Caco-2 (cell line): Measurements from ENCODE around the gene ANKRD63. TPM values are rescaled to one million over a fixed set of nuclear protein-coding genes. Genes with fewer than 3 reads are reported as not detected.

Source experiments
- BruUV-seq: library from RNA; stranded (reverse); fragments of 400-500 nt; replicated peaks from 2 replicates; lab custom pipeline; 2021; lab: Mats Ljungman, UMichigan
- CTCF ChIA-PET: fragments of 300-600 bp; sonication (Branson Sonifier 250); formaldehyde crosslinking; loops from one replicate; lab custom pipeline; 2022; ENCODE audit warnings: antibody characterized with exemption; lab: Charles Lee
- POLR2A ChIA-PET: fragments of 300-600 bp; sonication (Branson Sonifier 250); formaldehyde crosslinking; loops from one replicate; lab custom pipeline; 2022; ENCODE audit warnings: antibody characterized with exemption; lab: Charles Lee
- DNase-seq, 2 experiments: peaks; one replicate each; pipeline versions ENCODE4 v3.0.0 to v3.0.0-alpha.2; 2020 to 2022
- H3K27me3 ChIP-seq: replicated peaks from 2 replicates; pipeline ENCODE4 v1.6.0; 2011; ENCODE audit warnings: low read length; ENCODE audit not compliant: control insufficient read depth, insufficient read depth
- H3K36me3 ChIP-seq: 2 replicates; pipeline ENCODE4 v1.5.1; 2011; ENCODE audit warnings: low read length; ENCODE audit not compliant: control insufficient read depth, insufficient read depth
- H3K4me1 ChIP-seq: fragments of 250-450 bp; sonication (Bioruptor Pico); 2 replicates; pipeline ENCODE4 v1.5.1; 2020; ENCODE audit warnings: mild to moderate bottlenecking
- H3K4me3 ChIP-seq: 2 replicates; pipeline ENCODE4 v1.5.1; 2011; ENCODE audit warnings: low read depth, mild to moderate bottlenecking, control low read depth, low read length
- H3K9me3 ChIP-seq: fragments of 250-450 bp; sonication (Bioruptor Pico); 2 replicates; pipeline ENCODE4 v1.5.1; 2020; ENCODE audit warnings: mild to moderate bottlenecking, moderate library complexity
- H3K27ac Mint-ChIP-seq: one replicate; pipeline ENCODE4 v1.8.0; 2022; ENCODE audit warnings: mixed read lengths; ENCODE audit not compliant: unreplicated experiment
- H3K27me3 Mint-ChIP-seq: one replicate; pipeline ENCODE4 v1.8.0; 2022; ENCODE audit warnings: mixed read lengths; ENCODE audit not compliant: insufficient read depth, unreplicated experiment
- H3K36me3 Mint-ChIP-seq: one replicate; pipeline ENCODE4 v1.8.0; 2022; ENCODE audit warnings: mild to moderate bottlenecking, mixed read lengths; ENCODE audit not compliant: insufficient read depth, unreplicated experiment
- H3K4me1 Mint-ChIP-seq: one replicate; pipeline ENCODE4 v1.8.0; 2022; ENCODE audit warnings: low read depth, mixed read lengths; ENCODE audit not compliant: unreplicated experiment
- H3K4me3 Mint-ChIP-seq: one replicate; pipeline ENCODE4 v1.8.0; 2022; ENCODE audit warnings: mild to moderate bottlenecking, moderate library complexity, mixed read lengths; ENCODE audit not compliant: unreplicated experiment
- H3K9me3 Mint-ChIP-seq: one replicate; pipeline ENCODE4 v1.8.0; 2022; ENCODE audit warnings: mixed read lengths; ENCODE audit not compliant: unreplicated experiment
- intact Hi-C: fragments of 100-400 bp; cut with micrococcal nuclease; formaldehyde crosslinking; loops from one replicate; pipeline ENCODE4 v1.10.0; 2022; ENCODE audit not compliant: unreplicated experiment
- total RNA-seq: library from RNA; stranded (reverse); gene quantifications from 2 replicates; pipeline ENCODE4 v1.2.3, GENCODE V29; 2022
- TF ChIP-seq, protein P1 (sequence below), 2 experiments: fragments of 200-600 bp in 1 of 2; IDR thresholded peaks; 1 replicate in 1 of 2; 2 replicates in 1 of 2; pipeline versions ENCODE4 v1.5.1 to v1.8.0; 2011 to 2022; ENCODE audit warnings: antibody characterized with exemption in 1 of 2, control low read depth in 1 of 2, inconsistent platforms in 1 of 2, low read depth in 1 of 2, low read length in 1 of 2, mild to moderate bottlenecking in 1 of 2, moderate library complexity in 1 of 2; ENCODE audit not compliant: insufficient read depth in 1 of 2, severe bottlenecking in 1 of 2, unreplicated experiment in 1 of 2

Gene ANKRD63
- total RNA-seq, 1 experiment from 2014 or later, result 0.79 TPM

DNA sequence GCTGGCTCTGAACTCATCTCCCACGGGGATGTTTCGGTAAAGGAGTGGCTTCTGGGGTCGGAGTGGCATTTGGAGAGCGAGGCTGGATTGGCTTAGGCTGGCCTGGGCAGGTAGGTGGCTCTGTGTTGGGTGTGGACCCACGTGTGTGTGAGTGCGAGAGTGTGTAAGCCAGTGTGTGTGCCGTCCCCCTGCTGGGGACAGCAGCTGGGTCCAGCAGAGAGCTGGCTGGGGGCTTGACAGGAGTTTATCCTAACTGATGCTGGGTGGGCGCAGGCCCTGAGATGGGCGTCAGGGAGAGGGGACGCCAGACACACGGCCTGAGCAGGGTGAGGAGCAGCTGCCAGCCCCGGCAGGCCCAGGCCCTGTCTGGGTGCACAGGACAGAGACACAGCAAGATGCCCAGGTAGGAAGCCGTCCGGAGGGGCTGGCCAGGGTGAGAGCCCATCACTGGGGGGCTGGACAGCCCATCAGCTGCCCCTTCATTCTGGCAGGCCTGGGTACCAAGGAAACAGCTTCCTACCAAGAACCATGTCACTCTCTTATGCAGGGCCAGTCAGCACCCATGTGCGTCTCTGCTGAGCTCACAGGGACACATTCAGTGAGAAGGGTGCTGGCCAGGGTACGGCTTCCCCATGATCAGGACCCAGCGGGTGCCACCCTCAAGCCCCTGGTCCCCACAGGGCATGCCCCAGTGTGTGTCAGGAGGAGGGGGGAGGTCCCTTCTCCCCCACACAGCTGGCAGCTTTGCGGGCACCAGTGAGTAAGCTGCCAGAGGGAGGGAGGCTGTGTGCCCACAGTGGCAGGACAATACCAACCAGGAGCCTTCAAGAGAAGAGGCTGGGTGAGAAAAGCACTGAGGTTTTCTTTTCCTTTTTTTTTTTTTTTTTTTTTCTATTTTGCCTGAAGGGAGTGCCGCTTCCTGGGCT, 42.9 kb downstream of the ANKRD63 start:
- Histone ChIP-seq H3K36me3 (no peaks in the 10 kb centered on the region), H3K27me3 (no peaks in the 10 kb centered on the region), H3K4me3 (peak overlapping the region; percentile 33; the same call in 1 of the 2 replicates), H3K9me3 (no peaks in the 10 kb centered on the region), H3K4me1 (peaks cover 10% of the 10 kb centered on the region)
- BruUV-seq, result no TSS peak
- TF ChIP-seq, protein P1, sequence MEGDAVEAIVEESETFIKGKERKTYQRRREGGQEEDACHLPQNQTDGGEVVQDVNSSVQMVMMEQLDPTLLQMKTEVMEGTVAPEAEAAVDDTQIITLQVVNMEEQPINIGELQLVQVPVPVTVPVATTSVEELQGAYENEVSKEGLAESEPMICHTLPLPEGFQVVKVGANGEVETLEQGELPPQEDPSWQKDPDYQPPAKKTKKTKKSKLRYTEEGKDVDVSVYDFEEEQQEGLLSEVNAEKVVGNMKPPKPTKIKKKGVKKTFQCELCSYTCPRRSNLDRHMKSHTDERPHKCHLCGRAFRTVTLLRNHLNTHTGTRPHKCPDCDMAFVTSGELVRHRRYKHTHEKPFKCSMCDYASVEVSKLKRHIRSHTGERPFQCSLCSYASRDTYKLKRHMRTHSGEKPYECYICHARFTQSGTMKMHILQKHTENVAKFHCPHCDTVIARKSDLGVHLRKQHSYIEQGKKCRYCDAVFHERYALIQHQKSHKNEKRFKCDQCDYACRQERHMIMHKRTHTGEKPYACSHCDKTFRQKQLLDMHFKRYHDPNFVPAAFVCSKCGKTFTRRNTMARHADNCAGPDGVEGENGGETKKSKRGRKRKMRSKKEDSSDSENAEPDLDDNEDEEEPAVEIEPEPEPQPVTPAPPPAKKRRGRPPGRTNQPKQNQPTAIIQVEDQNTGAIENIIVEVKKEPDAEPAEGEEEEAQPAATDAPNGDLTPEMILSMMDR (IDR thresholded peaks at IDR 0.05; ENCODE audit: insufficient read depth in 1 of 2, low read depth in 1 of 2, low read length in 1 of 2, severe bottlenecking in 1 of 2, unreplicated experiment in 1 of 2), result no peak
- ChIA-PET POLR2A (no interaction called here), CTCF (interaction anchor here (1.3 to 1.8 kb wide), 2 partner anchors 23 to 35 kb away, joined by 6 to 16 read pairs; no protein-coding TSS in a partner anchor)
- Mint-ChIP-seq H3K27me3 (no peaks in the 10 kb centered on the region), H3K27ac (peak overlapping the region; percentile 51), H3K4me3 (peak overlapping the region; percentile 58), H3K36me3 (no peaks in the 10 kb centered on the region), H3K9me3 (no peaks in the 10 kb centered on the region), H3K4me1 (no peaks in the 10 kb centered on the region)
- intact Hi-C loops, result loop anchor here (2.0 kb wide), 1 partner anchor 13 kb away; no protein-coding TSS in a partner anchor
- no peak for DNase-seq

DNA sequence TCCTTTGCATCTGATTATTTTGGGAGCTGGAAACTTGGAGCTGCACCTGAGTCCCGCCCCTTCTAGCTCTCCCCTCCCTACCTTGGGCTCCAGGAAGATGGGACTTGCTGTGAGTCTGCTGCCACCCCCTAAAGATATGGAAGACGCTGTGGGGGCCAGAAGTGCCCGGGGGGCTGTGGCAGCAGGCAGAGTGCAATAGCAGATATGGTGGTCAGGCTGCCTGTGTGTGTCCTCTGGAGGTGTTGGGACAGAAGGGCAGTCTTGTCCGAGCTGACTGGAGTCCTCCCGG, 43.5 kb downstream of the ANKRD63 start:
- Mint-ChIP-seq H3K27ac (peak overlapping the region; percentile 51), H3K27me3 (no peaks in the 10 kb centered on the region), H3K36me3 (no peaks in the 10 kb centered on the region), H3K4me1 (no peaks in the 10 kb centered on the region), H3K9me3 (no peaks in the 10 kb centered on the region), H3K4me3 (peak overlapping the region; percentile 58)
- H3K27me3 ChIP-seq, result no peaks in the 10 kb centered on the region
- CTCF ChIA-PET, result interaction anchor here (1.3 to 1.8 kb wide), 2 partner anchors 22 to 35 kb away, joined by 6 to 16 read pairs; no protein-coding TSS in a partner anchor
- H3K36me3 ChIP-seq, result no peaks in the 10 kb centered on the region
- peak overlapping the region; percentile 33 for H3K4me3 ChIP-seq
- TF ChIP-seq, protein P1 (IDR thresholded peaks at IDR 0.05; ENCODE audit: insufficient read depth in 1 of 2, low read depth in 1 of 2, low read length in 1 of 2, severe bottlenecking in 1 of 2, unreplicated experiment in 1 of 2), result no peak
- intact Hi-C loops, result loop anchor here (2.0 kb wide), 1 partner anchor 13 kb away; no protein-coding TSS in a partner anchor
- BruUV-seq, result no TSS peak
- POLR2A ChIA-PET, result no interaction called here
- no peaks in the 10 kb centered on the region for H3K9me3 ChIP-seq
- DNase-seq, result no peak
- peaks cover 7% of the 10 kb centered on the region for H3K4me1 ChIP-seq

DNA sequence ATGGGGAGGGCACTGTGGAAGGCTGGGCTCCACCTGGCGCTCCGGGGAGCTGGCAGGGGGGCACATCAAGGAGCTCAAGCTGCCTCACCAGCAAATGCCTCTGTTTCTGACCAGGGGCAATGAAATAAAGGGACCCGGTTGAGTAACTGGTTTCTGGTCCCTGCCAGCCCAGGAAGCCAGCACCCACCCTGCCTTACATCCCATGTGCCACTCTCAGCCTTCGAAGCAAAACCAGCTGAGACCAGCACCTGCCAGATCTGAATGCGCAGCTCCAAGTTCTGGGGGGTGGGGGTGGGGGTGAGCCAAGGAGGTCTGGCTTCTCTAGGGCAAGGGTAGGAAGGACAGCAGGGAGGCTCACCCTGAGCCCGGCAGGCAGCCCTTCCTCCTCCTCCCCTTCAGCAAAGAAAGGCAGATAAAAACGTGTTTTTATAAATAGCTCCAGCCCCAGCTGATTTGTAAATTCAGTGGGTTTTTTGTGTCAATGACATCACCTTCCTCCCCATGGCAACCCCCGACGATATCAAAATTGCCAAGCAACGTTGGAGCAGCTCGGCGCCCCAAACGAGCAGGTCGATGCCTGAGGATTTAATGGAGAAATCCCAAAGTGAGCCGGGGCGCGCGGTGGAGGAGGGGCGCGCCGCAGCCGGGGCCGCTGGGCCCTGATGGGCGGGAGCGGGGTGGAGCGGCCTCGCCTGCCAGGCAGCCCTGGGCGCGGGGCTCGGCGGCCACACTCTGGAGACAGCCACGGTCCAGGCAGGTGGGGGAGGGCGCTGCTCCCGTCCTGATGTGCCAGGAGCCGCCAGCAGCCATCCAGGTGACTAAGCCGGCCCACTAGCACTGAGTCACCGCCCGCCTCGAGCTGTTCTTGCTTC, 44.1 kb downstream of the ANKRD63 start, which contains the start of gene PAK6:
Gene PAK6 (plus strand): TSS at position 532 of the 872 bp plus-strand sequence. CDS start 25,723 bp downstream, outside the sequence.
- Mint-ChIP-seq H3K4me1 (no peaks in the 10 kb centered on the region), H3K27ac (peak within 1 kb of the TSS; percentile 51), H3K4me3 (peak within 1 kb of the TSS; percentile 58), H3K36me3 (peaks cover 4% of the 10 kb centered on the region), H3K27me3 (no peaks in the 10 kb centered on the region), H3K9me3 (no peaks in the 10 kb centered on the region)
- TF ChIP-seq, protein P1 (IDR thresholded peaks at IDR 0.05; ENCODE audit: insufficient read depth in 1 of 2, low read depth in 1 of 2, low read length in 1 of 2, severe bottlenecking in 1 of 2, unreplicated experiment in 1 of 2), result no peak
- Histone ChIP-seq H3K36me3 (no peaks in the 10 kb centered on the region), H3K9me3 (no peaks in the 10 kb centered on the region), H3K4me3 (peak within 1 kb of the TSS; percentile 33), H3K27me3 (no peaks in the 10 kb centered on the region), H3K4me1 (peaks cover 7% of the 10 kb centered on the region)
- peak; percentile 77 to 80 for DNase-seq
- POLR2A ChIA-PET, result interaction anchor here (0.6 kb wide), 1 partner anchor 132 kb away, joined by 4 read pairs; no protein-coding TSS in a partner anchor
- intact Hi-C loops, result loop anchor here (2.0 kb wide), 1 partner anchor 14 kb away; no protein-coding TSS in a partner anchor
- CTCF ChIA-PET, result interaction anchor here (0.8 to 1.8 kb wide), 4 partner anchors 19 to 200 kb away, joined by 4 to 16 read pairs (median 6); no protein-coding TSS in a partner anchor
- no TSS peak for BruUV-seq
